Thyroid gland (tissue), 4 donors: ENCODE data around the gene ZDHHC22. TPM values are rescaled to one million over a fixed set of nuclear protein-coding genes. Genes with fewer than 3 reads are reported as not detected.
A peak's percentile ranks its signal among the peaks of the same experiment; 100 is the strongest.

ENCODE experiments used
- DNase-seq, 2 donors: peaks; one replicate each; pipeline ENCODE4 v3.0.0-alpha.2; 2019
- H3K27ac ChIP-seq, 3 donors: fragments of 200-600 bp; sonication (generic); 1 replicate in 2 of 3; 2 replicates in 1 of 3; pipeline ENCODE4 v1.5.1; 2016 to 2019; ENCODE audit warnings: mild to moderate bottlenecking in 1 of 3, moderate library complexity in 1 of 3
- H3K27me3 ChIP-seq: fragments of 200-600 bp; sonication (generic); one replicate; pipeline ENCODE4 v1.5.1; 2019
- H3K36me3 ChIP-seq, 2 donors: fragments of 200-600 bp; sonication (generic); one replicate each; pipeline ENCODE4 v1.5.1; 2016 to 2019
- H3K4me1 ChIP-seq, 2 donors: fragments of 200-600 bp; sonication (generic); one replicate each; pipeline ENCODE4 v1.5.1; 2017 to 2019
- H3K4me3 ChIP-seq, 3 donors: fragments of 200-600 bp; sonication (generic); replicated peaks in 1 of 3; 1 replicate in 2 of 3; 2 replicates in 1 of 3; pipeline ENCODE4 v1.5.1; 2016; ENCODE audit warnings: mild to moderate bottlenecking in 1 of 3
- H3K9me3 ChIP-seq: fragments of 200-600 bp; sonication (generic); one replicate; pipeline ENCODE4 v1.5.1; 2017
- CTCF ChIP-seq, 6 experiments: fragments of 200-600 bp in 3 of 6; fragments of 450-650 bp in 3 of 6; sonication (generic) in 3 of 6; IDR thresholded peaks; one replicate each; pipeline ENCODE4 v1.5.1; 2016 to 2019; ENCODE audit warnings: antibody characterized with exemption in 6 of 6, mild to moderate bottlenecking in 2 of 6, inconsistent platforms in 1 of 6, moderate library complexity in 1 of 6
- POLR2A ChIP-seq, 2 donors: fragments of 450-650 bp; IDR thresholded peaks; one replicate each; pipeline ENCODE4 v1.6.1; 2017; ENCODE audit warnings: antibody characterized with exemption in 2 of 2, mild to moderate bottlenecking in 2 of 2, moderate library complexity in 1 of 2
- WGBS, 2 donors: methylation state at CpG; one replicate each; pipeline ENCODE4 v1.1.5; 2017; 5-methylcytosine and 5-hydroxymethylcytosine counted together
- intact Hi-C: fragments of 100-400 bp; cut with DNase I; formaldehyde crosslinking; loops from one replicate; pipeline ENCODE4 v1.15.1; 2023
- total RNA-seq, 4 donors: library from RNA; depleted of rRNA; stranded (reverse); fragments of >200 nt; gene quantifications; one replicate each; pipeline ENCODE4 v1.2.3, GENCODE V29; 2016

ZDHHC22 gene
- total RNA-seq, 4 donors from 2014 or later, result not detected

GRCh38 chr14:77114609-77115008 is 27.0 kb downstream of the ZDHHC22 start:
- Histone ChIP-seq H3K36me3 (peaks cover 22 to 24% of the 10 kb centered on the region in 2 donors), H3K27ac (peak overlapping the region in 1 of 3 donors; percentile 12), H3K9me3 (no peaks in the 10 kb centered on the region), H3K4me1 (peaks cover 0 to 22% of the 10 kb centered on the region in 2 donors), H3K27me3 (no peaks in the 10 kb centered on the region), H3K4me3 (no peak overlapping the region)
- intact Hi-C loops, result no loop called here
- DNase-seq, result no peak
- TF ChIP-seq POLR2A (IDR thresholded peaks at IDR 0.05), result no peak
- no peak for TF ChIP-seq CTCF (IDR thresholded peaks at IDR 0.05)
- 96 to 97% methylated on average over 4 of the region's 4 CpGs for WGBS, 2 donors

GRCh38 chr14:77113644-77114043 is 27.9 kb downstream of the ZDHHC22 start:
- WGBS, 2 donors, result 79 to 85% methylated on average over 11 of the region's 11 CpGs
- Histone ChIP-seq H3K27ac (peak overlapping the region in 1 of 3 donors; percentile 12), H3K27me3 (no peaks in the 10 kb centered on the region), H3K4me3 (no peak overlapping the region), H3K4me1 (peaks cover 0 to 25% of the 10 kb centered on the region in 2 donors), H3K36me3 (peaks cover 22 to 25% of the 10 kb centered on the region in 2 donors), H3K9me3 (no peaks in the 10 kb centered on the region)
- intact Hi-C loops, result no loop called here
- DNase-seq, result no peak
- no peak for TF ChIP-seq POLR2A (IDR thresholded peaks at IDR 0.05)
- no peak for TF ChIP-seq CTCF (IDR thresholded peaks at IDR 0.05)

GRCh38 chr14:77111021-77111420 is 30.6 kb downstream of the ZDHHC22 start:
- Histone ChIP-seq H3K4me3 (no peak overlapping the region), H3K36me3 (peaks cover 16 to 25% of the 10 kb centered on the region in 2 donors), H3K27me3 (no peaks in the 10 kb centered on the region), H3K4me1 (peaks cover 17 to 47% of the 10 kb centered on the region in 2 donors), H3K27ac (peak overlapping the region; percentile 78 to 86 (median 79)), H3K9me3 (no peaks in the 10 kb centered on the region)
- DNase-seq, result peak; percentile 80
- intact Hi-C loops, result no loop called here
- TF ChIP-seq CTCF (IDR thresholded peaks at IDR 0.05) (no peak), POLR2A (IDR thresholded peaks at IDR 0.05) (peak in 1 of 2 donors; percentile 18)
- 20 to 25% methylated on average over 5 of the region's 5 CpGs for WGBS, 2 donors

GRCh38 chr14:77110286-77110685 is 31.3 kb downstream of the ZDHHC22 start:
- intact Hi-C loops, result no loop called here
- no peak for DNase-seq
- Histone ChIP-seq H3K27me3 (no peaks in the 10 kb centered on the region), H3K4me1 (peaks cover 17 to 55% of the 10 kb centered on the region in 2 donors), H3K27ac (peak overlapping the region; percentile 78 to 86 (median 79)), H3K4me3 (no peak overlapping the region), H3K9me3 (no peaks in the 10 kb centered on the region), H3K36me3 (peaks cover 16 to 24% of the 10 kb centered on the region in 2 donors)
- WGBS, 2 donors, result 94% methylated on average over 1 of the region's 1 CpG
- no peak for TF ChIP-seq POLR2A (IDR thresholded peaks at IDR 0.05)
- TF ChIP-seq CTCF (IDR thresholded peaks at IDR 0.05), result no peak

GRCh38 chr14:77109656-77110055 is 31.9 kb downstream of the ZDHHC22 start:
- H3K36me3 ChIP-seq, result peaks cover 15 to 20% of the 10 kb centered on the region in 2 donors
- 76 to 78% methylated on average over 5 to 6 of the region's 6 CpGs for WGBS, 2 donors
- H3K27ac ChIP-seq, result peak overlapping the region in 1 of 3 donors; percentile 79
- no peaks in the 10 kb centered on the region for H3K9me3 ChIP-seq
- no peaks in the 10 kb centered on the region for H3K27me3 ChIP-seq
- no peak for DNase-seq
- H3K4me3 ChIP-seq, result no peak overlapping the region
- no peak for TF ChIP-seq POLR2A (IDR thresholded peaks at IDR 0.05)
- peaks cover 22 to 61% of the 10 kb centered on the region in 2 donors for H3K4me1 ChIP-seq
- intact Hi-C loops, result no loop called here
